Stimulated activated CD8-positive, alpha-beta memory T cell treated with anti-CD3 and anti-CD28 coated beads, Interleukin-4, amount 100 ng/mL, for 48 hours (primary cell): ENCODE measurements around the gene ZNF524.

ENCODE experiments used
- DNase-seq: peaks from one replicate; pipeline ENCODE4 v3.0.0-alpha.2; 2020

Gene ZNF524

GRCh38 chr19:55603581-55604292, 3.6 kb downstream of the ZNF524 start:
- DNase-seq, result no peak

GRCh38 chr19:55605207-55605636, 5.1 kb downstream of the ZNF524 start:
- DNase-seq, result peak; percentile 99

DNA sequence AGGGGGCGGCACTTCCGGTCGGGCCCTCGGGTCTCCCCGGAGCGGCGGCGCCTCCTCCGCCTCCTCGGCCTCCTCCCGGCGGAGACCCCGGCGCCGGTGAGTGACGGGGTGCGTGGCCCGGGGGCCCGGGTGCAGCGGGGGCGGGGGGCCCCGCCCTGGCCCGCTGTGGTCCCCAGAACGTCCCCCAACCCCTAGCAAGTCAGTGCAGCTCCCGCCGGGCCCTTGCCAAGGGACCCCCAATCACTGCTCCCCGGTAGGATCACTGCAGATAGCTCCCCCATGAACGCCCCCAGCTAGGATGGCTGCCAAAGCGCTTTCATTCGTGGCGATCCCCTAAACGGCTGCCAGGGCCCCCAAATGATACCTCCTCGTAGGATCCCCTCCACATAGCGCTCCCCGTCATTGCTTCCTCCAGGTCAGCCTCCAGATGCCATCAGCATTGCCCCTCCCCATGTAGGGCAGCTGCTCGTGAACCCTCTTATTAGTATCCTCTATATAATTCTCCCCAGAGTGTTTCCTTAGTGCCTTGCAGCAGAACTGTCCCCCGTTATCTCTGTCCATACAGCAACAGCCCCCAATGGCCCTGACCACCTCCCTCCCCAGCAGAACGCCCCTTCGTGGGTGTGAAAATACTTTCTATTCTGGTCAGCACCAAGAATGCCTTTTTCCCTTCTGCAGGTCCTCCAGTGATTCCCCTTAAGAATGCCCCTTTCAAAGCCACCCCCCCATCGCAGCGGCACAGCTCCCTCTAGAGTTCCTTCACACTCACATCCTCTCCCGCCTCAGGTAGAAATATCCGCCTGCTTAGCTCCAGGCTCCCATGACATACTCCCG, 5.8 kb downstream of the ZNF524 start, which contains the start of gene ZNF865:
TSS of gene ZNF865 (plus strand) at position 11 of the 834 bp plus-strand sequence. CDS start 7,972 bp downstream, outside the sequence.
- DNase-seq, result peak; percentile 80

DNA sequence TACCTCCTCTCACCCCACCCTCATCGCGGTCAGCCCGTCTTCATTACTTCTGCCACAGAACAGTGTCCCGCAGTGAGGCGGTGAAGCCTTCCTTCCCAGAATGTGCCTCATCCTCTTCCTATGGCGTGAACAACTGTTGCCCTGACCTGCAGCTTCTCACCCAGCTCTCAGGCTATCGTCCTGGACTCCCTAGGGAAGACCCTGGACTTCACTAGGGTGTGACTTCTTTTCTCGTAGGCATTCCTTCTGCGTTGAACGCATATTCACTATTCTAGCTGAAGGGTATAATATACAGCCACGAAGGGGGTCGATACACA, 6.3 kb downstream of the ZNF524 start:
- DNase-seq, result no peak

GRCh38 chr19:55606817-55607216, 6.7 kb downstream of the ZNF524 start:
- no peak for DNase-seq

DNA sequence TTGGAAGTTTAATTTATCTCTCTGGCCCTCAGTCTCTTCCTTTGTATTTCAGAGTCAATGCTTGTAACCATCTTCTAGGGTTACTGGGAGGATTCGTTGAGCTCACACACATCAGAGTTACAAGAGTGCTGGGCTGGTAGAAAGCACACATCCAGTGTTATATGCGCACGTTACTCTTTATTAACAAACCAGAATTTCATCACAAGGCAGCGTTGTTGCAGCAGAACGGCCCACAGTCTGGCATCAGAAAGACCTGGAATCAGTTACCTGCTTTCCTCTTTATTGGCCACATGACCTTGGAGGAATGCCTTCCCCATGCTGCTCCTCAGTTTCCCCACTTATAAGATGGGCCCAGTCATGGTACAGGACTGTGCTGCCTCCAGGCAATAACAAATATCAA, 9.2 kb downstream of the ZNF524 start:
- DNase-seq, result no peak

DNA sequence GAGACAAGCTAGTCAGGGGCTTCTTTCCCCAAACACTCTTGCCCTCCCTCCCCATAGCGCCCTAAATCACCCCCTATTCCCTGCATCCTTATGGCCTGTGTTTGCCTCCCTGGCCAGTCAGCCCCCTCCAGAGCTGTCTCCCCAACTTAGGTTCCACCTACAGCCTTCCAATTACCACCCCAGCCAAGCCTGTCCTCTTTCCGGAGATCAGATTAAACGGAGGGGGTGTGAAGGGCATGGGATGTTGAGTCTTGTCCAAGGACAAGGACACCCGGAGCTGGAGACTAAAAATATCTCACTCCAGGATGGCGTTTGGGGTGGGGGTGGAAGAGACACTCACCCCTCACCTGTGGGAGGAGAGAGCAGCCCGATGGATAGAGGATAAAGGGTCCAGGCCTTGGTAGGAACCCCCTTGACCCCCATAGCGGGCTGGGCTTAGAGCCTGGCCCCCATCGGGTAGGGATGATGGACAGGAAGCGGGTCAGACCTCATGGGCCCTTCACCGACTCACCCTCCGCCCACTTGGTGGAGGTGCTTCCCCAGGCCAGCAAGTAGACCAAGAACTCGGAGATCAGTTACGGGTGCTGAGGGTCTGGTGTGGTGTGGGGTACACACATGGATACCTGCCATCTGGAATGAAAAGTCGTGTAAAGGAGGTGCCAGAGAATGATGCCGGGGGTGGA, 11.4 kb downstream of the ZNF524 start:
- DNase-seq, result no peak

DNA sequence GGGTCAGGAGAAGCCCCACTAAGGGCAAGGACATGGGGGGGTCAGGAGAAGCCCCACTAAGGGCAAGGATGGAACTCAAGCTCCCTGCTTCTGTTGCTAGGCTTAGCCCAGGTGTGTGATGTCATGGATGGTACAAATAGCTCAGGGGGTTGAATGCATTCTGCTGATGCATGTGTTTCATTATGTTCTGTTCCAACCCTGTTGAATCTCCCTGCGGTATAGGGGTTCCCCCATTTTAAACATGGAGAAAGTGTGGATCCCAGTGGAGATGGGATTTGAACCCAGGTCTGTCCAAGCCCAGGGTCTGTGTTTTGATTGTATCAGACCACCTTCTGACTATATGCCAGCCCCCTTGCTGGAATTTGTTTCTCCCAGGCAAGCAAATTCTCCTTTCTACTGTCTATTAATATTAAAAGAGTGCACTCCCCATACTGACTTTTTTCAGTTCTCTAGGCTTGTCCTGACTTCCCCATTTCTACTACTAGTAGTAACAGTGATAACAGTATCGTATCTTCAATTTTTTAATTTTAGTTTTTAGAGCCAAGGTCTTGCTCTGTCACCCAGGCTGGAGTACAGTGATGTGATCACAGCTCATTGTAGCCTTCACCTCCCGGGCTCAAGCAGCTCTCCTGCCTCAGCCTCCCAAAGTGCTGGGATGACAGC, 12.0 kb downstream of the ZNF524 start:
- no peak for DNase-seq

GRCh38 chr19:55613396-55613795, 13.3 kb downstream of the ZNF524 start:
- no peak for DNase-seq

DNA sequence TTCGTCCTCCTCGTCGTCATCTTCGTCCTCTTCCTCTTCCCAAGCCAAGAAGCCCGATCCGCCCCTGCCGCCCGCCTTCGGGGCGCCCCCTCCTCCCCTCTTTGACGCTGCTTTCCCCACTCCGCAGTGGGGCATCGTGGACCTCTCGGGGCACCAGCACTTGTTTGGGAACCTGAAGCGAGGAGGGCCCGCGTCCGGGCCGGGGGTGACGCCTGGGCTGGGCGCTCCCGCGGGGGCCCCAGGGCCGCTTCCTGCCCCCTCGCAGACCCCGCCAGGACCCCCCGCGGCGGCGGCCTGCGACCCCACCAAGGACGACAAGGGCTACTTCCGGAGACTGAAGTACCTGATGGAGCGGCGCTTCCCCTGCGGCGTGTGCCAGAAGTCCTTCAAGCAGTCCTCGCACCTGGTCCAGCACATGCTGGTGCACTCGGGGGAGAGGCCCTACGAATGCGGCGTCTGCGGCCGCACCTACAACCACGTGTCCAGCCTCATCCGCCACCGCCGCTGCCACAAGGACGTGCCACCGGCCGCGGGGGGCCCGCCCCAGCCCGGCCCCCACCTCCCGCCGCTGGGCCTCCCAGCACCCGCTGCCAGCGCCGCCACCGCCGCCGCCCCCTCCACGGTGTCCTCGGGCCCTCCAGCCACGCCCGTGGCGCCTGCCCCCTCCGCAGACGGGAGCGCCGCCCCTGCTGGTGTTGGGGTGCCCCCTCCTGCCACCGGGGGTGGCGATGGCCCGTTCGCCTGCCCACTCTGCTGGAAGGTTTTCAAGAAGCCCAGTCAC, 14.0 kb downstream of the ZNF524 start:
- no peak for DNase-seq

- DNase-seq, result no peak
These were observed 14.8 kb downstream of the ZNF524 start for GRCh38 chr19:55614711-55615542.

- no peak for DNase-seq
These were observed 15.7 kb downstream of the ZNF524 start for GRCh38 chr19:55615543-55616394.

DNA sequence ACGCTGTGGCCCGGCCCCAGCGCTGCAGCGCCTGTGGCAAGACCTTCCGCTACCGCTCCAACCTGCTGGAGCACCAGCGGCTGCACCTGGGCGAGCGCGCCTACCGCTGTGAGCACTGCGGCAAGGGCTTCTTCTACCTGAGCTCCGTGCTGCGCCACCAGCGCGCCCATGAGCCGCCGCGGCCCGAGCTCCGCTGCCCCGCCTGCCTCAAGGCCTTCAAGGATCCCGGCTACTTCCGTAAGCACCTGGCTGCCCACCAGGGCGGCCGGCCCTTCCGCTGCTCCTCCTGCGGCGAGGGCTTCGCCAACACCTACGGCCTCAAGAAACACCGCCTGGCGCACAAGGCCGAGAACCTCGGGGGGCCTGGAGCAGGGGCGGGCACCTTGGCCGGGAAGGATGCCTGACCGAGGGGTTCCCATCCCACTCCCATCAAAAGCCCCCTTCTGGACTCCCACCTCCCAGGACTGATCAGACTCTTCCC, 16.3 kb downstream of the ZNF524 start:
- no peak for DNase-seq

GRCh38 chr19:55617426-55617825, 17.3 kb downstream of the ZNF524 start:
- DNase-seq, result no peak

- DNase-seq, result no peak
These were observed 18.3 kb downstream of the ZNF524 start for GRCh38 chr19:55618426-55618825.

- no peak for DNase-seq
These were observed 19.2 kb downstream of the ZNF524 start for GRCh38 chr19:55619286-55619685.

DNA sequence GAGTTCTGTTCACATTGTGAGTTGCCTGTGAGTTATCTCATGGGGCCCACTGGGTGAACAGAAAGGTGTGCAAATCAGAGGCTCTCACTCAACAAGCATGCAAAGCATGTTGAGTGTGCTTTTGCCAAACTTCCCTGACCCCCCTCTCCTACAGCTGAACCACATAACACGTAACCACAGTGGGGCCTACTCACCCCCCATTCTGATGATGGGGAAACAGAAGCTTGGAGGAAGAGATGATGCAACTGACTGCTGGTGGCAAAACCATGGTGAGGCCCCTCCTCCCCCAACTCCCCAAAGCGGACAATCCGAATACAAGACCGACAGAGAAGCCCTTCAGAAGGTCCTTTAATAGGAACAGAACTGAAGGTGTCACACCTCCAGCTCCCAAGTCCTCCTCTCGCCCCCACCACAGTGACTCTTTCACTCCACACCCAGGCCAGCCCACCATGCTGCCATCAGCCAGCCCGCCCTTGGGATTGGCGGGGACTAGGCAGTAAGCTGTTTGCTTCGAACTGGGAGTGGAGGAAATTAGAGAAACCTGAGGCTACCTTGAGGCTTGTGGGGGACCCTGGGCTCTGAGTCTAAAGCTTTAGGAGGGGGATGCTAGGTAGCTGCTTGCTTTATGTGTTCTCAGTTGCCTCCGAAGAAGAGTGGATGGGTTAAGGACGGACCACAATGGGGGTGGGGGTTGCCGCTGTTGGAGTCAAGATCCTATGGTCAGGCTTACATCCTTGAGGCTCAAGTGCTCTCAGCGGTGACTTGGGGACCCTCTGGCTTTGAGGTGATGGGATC, 20.5 kb downstream of the ZNF524 start:
- DNase-seq, result peak; percentile 54

DNA sequence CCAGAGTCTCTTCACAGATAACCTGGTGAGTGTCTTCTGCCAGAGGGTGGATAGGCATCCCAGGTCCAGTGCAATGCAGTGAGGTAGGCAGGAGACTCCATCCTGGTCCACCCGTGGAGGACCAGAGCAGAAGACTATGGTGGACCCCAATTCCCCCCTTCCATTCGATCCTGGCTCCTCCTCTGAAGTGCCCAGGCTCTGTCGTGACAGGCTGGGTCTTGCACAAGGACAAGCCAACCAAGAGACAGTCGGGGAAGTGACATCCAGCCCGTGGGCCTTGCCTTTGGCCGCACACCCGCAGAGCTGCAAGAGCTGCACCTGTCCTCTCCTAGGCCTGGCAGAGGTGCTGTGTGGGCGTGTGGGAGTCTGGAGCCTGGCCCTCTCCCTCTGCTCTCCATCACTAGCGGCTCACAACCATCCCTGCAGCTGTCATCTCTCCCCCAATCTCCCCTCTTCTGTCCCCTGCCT, 21.2 kb downstream of the ZNF524 start:
- DNase-seq, result no peak

GRCh38 chr19:55621673-55622231, 21.7 kb downstream of the ZNF524 start:
- DNase-seq, result no peak
